Measurements from ENCODE around the gene CPSF4L.
"Not testable (repeated sequence)": the region's sequence is repeated elsewhere in the genome, so short reads cannot be mapped to it uniquely, and the experiment has no call there.

The CPSF4L gene

DNA sequence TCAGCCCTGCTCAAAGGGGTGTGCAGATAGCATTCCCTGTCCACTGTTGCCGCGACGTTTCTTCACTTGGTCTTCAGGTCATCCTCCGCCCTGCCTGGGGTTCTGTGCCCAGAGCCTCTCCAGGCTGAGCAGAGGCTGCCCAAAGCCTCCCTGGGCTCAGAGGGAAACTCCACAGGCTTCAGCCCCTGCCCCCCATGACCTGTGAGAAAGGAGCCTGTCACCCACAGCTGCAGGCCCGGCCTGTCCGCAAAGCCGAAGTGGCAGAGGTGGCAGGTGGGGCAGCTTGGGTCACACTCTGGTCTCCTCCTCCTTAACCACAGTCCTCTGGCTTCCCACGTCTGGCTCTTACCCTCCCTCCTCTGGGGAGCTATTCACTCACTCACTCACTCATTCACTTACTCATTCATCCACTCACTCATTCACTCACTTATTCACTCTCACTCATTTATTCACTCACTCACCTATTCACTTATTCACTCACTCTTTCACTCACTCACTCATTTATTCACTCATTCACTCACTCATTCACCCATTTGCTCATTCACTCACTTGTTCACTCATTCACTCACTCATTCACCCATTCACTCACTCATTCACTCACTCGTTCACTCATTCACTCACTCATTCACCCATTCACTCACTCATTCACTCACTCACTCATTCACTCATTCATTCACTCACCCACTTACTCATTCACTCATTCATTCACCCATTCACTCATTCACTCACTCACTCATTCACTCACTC, 7.1 kb upstream of the CPSF4L start:
- Histone ChIP-seq H3K4me1 (ENCODE audit: control insufficient read depth, insufficient read depth, low read length) (no peaks in the 10 kb centered on the region), H3K4me3 (ENCODE audit: low read length) (no peak overlapping the region), H3K27ac (ENCODE audit: low read length) (no peak overlapping the region), H3K9me3 (ENCODE audit: control insufficient read depth, insufficient read depth, low read length) (no peaks in the 10 kb centered on the region), H3K36me3 (ENCODE audit: control insufficient read depth, insufficient read depth, low read length) (no peaks in the 10 kb centered on the region), H3K27me3 (ENCODE audit: control insufficient read depth, insufficient read depth, low read length) (no peaks in the 10 kb centered on the region; the same call in 1 of the 2 replicates)
- DNase-seq (ENCODE audit: low read depth, low spot score) = no peak
- no CpG with 5 or more reads among the region's 9 CpGs for WGBS (ENCODE audit: insufficient coverage, insufficient read length)

DNA sequence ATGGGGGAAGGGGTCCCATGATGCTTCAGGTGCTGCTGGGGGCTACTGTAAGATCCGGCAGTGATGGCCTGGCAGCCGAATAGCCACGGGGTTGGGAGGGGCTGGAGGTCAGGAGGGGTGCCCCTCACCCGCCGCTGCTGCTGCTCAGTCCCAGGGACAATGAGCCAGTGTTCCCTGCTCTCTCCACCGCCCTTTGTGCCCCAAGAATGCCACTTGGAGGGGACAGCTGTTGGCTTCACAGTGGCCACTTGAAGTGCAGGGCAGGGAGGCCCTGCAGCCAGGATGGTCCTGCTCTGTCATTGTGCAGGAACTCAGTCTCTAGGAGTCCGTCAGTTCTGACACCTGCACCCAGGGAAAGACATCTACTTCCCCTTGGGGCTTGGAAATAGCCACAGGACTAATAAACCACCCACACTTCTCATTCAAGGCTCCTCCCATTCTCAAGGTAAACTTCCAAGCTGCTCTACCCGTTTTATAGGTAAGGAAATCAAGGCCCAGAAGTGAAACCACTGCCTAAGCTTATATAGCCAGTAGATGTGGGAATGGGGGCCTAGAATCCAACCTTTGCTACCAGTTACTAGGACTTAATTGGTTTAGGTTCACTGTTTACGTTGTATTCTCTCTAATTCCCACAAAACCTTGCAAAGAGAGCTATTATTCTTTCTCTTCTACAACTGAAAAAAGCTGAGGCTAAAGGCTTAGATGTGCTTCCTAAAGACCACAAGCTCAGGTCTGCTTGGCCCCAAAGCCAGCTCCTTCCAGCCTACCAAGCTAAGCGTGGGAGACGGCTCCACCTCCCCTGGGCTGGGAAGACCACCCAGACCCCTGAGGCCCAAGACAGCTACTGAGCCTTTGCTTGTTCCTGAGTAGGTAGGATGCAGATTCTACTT, 6.2 kb upstream of the CPSF4L start:
- H3K4me3 ChIP-seq (ENCODE audit: low read length) = no peak overlapping the region
- H3K27me3 ChIP-seq (ENCODE audit: control insufficient read depth, insufficient read depth, low read length) = no peaks in the 10 kb centered on the region; the same call in 1 of the 2 replicates
- WGBS (ENCODE audit: insufficient coverage, insufficient read length) = no CpG with 5 or more reads among the region's 11 CpGs
- H3K36me3 ChIP-seq (ENCODE audit: control insufficient read depth, insufficient read depth, low read length) = no peaks in the 10 kb centered on the region
- no peak overlapping the region for H3K27ac ChIP-seq (ENCODE audit: low read length)
- DNase-seq (ENCODE audit: low read depth, low spot score) = no peak
- no peaks in the 10 kb centered on the region for H3K9me3 ChIP-seq (ENCODE audit: control insufficient read depth, insufficient read depth, low read length)
- H3K4me1 ChIP-seq (ENCODE audit: control insufficient read depth, insufficient read depth, low read length) = no peaks in the 10 kb centered on the region

DNA sequence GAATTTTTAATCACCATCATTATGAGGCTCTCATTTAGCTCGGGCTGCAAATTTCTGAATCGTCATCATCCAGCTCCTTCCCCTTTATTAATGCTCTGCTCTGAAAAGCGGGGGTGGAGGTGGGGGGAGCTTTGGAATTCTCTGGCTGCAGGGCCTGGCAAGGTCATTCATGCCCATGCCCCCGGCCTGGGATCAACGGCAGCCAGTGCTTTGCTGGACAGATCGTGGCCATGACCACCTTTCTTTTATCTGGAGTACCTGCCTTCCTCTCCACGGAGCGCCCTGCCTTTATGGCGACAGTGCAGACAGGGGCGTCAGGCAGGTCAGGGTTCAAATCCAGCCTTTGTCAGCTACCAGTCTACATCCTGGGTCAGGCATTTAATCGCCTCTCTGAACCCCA, 5.1 kb upstream of the CPSF4L start:
- no CpG with 5 or more reads among the region's 11 CpGs for WGBS (ENCODE audit: insufficient coverage, insufficient read length)
- Histone ChIP-seq H3K27me3 (ENCODE audit: control insufficient read depth, insufficient read depth, low read length) (no peaks in the 10 kb centered on the region; the same call in 1 of the 2 replicates), H3K4me1 (ENCODE audit: control insufficient read depth, insufficient read depth, low read length) (0 out of 2 replicates have a peak, but pooled peaks cover 2% of the 10 kb centered on the region), H3K36me3 (ENCODE audit: control insufficient read depth, insufficient read depth, low read length) (no peaks in the 10 kb centered on the region), H3K27ac (ENCODE audit: low read length) (no peak overlapping the region), H3K9me3 (ENCODE audit: control insufficient read depth, insufficient read depth, low read length) (no peaks in the 10 kb centered on the region), H3K4me3 (ENCODE audit: low read length) (no peak overlapping the region)
- DNase-seq (ENCODE audit: low read depth, low spot score) = no peak

DNA sequence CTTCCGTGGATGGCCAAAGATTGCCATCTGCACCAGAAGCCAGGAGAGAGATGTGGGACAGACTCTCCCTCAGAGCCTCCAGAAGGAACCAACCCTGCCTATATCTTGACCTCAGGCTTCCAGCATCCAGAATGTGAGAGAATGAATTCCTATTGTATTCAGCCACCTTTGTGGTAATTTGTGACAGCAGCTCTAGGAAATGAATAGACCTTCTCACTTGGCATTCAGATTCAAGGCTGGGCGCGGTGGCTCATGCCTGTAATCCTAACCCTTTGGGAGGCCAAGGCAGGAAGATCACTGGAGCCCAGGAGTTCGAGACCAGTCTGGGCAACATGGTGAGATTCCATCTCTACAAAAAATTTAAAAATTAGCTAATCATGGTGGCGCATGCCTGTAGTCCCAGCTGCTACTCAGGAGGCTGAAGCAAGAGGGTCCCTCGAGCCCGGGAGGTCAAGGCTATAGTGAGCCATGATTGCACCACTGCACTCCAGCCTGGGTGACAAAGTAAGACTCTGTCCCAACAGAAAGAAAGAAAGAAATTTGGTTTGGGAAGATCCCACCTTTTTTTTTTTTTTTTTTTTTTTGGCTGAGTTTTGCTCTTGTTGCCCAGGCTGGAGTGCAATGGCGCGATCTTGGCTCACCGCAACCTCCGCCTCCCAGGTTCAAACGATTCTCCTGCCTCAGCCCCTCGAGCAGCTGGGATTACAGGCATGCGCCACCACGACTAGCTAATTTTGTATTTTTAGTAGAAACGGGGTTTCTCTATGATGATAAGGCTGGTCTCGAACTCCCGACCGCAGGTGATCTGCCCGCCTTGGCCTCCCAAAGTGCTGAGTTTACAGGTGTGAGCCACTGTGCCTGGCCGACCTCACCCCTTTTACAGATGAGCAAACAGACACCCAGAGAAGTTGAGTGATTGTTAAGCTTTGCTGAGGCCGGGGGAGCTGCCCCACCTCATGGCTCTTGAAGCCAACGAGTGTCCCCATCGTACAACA, 4.3 kb upstream of the CPSF4L start:
- WGBS (ENCODE audit: insufficient coverage, insufficient read length) = no CpG with 5 or more reads among the region's 24 CpGs
- no peak for DNase-seq (ENCODE audit: low read depth, low spot score)

DNA sequence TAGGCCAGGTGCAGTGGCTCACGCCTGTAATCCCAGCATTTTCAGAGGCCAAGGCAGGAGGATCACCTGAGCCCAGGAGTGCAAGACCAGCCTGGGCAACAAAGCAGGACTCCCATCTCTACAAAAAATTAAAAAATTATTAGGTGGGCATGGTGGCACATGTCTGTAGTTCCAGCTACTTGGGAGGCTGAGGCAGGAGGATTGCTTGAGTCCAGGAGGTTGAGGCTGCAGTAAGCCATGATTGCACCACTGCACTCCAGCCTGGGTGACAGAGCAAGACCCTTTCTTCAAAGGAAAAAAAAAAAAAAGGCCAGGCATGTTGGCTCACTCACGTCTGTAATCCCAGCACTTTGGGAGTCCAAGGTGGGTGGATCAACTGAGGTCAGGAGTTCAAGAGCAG, 2.8 kb upstream of the CPSF4L start:
- H3K9me3 ChIP-seq (ENCODE audit: control insufficient read depth, insufficient read depth, low read length); H3K27me3 ChIP-seq (ENCODE audit: control insufficient read depth, insufficient read depth, low read length); DNase-seq (ENCODE audit: low read depth, low spot score); H3K27ac ChIP-seq (ENCODE audit: low read length); H3K4me3 ChIP-seq (ENCODE audit: low read length); H3K36me3 ChIP-seq (ENCODE audit: control insufficient read depth, insufficient read depth, low read length); H3K4me1 ChIP-seq (ENCODE audit: control insufficient read depth, insufficient read depth, low read length): not testable (repeated sequence)
- WGBS (ENCODE audit: insufficient coverage, insufficient read length) = no CpG with 5 or more reads among the region's 2 CpGs

More for the DNA sequence above, 4.3 kb upstream of the CPSF4L start:
- Histone ChIP-seq H3K36me3 (ENCODE audit: control insufficient read depth, insufficient read depth, low read length) (no peaks in the 10 kb centered on the region), H3K27ac (ENCODE audit: low read length) (no peak overlapping the region), H3K27me3 (ENCODE audit: control insufficient read depth, insufficient read depth, low read length) (no peaks in the 10 kb centered on the region), H3K4me3 (ENCODE audit: low read length) (no peak overlapping the region), H3K4me1 (ENCODE audit: control insufficient read depth, insufficient read depth, low read length) (peaks cover 2% of the 10 kb centered on the region; the same call in 1 of the 2 replicates), H3K9me3 (ENCODE audit: control insufficient read depth, insufficient read depth, low read length) (no peaks in the 10 kb centered on the region)

DNA sequence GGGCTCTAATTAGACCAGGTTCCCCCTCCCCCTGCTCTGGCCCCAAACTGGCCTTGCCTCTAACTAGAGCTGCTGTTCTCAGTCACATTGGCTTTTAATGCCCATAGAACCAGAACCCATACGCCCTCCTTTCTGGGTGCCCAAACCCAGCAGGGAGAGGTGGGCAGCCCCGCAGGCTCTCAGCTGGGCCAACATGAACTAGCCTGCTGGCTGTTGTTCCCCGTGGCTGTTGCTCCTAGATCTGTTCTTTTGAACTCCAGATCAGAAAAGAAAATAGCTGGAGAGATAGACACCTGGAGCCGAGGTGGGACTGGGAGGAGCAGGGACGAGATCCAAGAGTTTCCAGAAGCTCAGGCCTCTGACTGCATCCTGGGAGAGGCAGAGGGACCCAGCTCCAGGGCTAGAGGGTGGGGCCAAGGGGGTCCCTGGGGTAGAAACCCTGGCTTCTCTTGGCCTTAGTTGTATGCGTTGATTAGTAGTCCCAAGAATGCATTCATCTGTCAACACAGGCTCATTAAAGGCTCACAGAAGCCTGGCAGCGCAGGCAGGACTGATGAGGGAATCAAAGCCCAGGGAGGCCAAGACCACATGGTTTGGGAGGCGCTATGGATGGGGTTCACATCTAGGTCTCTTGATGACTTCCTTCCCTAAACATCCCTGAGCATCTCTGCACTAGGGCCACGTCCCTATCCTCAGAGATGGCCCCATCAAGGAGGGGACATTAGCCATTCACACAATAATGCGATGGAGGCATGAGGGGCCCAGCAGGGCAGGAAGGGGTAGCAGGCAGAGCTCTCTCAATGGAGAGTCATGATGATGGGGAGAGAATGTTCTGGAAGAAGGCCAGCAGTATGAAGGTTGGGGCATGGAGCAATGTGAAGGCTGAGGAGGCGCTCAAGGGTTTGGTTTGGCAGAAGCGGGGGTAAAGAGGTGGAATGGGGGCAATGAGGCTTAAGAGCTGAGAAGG, 1.3 kb upstream of the CPSF4L start:
- H3K27ac ChIP-seq (ENCODE audit: low read length) = no peak overlapping the region
- H3K27me3 ChIP-seq (ENCODE audit: control insufficient read depth, insufficient read depth, low read length) = no peaks in the 10 kb centered on the region
- peaks cover 2% of the 10 kb centered on the region; the same call in 1 of the 2 replicates for H3K4me1 ChIP-seq (ENCODE audit: control insufficient read depth, insufficient read depth, low read length)
- H3K36me3 ChIP-seq (ENCODE audit: control insufficient read depth, insufficient read depth, low read length) = no peaks in the 10 kb centered on the region
- no peak for DNase-seq (ENCODE audit: low read depth, low spot score)
- no peaks in the 10 kb centered on the region for H3K9me3 ChIP-seq (ENCODE audit: control insufficient read depth, insufficient read depth, low read length)
- H3K4me3 ChIP-seq (ENCODE audit: low read length) = no peak overlapping the region
- WGBS (ENCODE audit: insufficient coverage, insufficient read length) = no CpG with 5 or more reads among the region's 12 CpGs

DNA sequence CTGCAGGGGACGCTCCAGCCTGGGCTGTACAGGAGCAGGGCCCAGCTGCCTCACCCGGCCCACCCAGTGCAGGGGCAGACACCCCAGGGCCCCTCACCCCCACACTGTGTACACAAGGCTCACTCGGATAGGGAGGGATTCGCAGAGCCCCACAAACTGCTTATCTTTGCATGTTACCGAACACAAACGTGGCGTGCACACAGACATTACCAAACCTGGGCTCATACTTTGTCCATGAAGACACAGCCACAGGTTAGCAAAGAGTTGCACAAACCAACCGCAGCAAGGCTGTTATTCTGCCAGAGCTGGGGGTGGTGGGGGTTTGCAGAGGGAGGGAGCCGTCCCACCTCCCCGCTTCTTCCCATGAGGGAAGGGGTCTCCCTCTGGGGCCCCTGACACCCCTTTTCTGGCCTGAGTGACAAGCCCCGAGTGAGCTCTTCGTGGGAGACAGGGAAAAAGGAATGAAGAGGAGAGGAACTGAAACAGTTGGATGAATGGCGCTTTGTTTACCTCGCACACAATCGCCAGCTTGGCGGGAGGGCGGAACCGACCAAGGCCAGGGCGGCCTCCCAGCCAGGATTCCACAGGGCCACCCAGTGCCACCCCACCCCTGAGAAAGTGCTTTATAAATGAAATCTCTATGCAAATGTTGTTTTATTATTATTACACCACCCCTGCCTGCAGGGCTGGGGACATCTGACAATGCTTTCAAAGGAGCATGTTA, 434 bp upstream of the CPSF4L start:
- Histone ChIP-seq H3K9me3 (ENCODE audit: control insufficient read depth, insufficient read depth, low read length) (no peaks in the 10 kb centered on the region), H3K4me1 (ENCODE audit: control insufficient read depth, insufficient read depth, low read length) (peaks cover 2% of the 10 kb centered on the region; the same call in 1 of the 2 replicates), H3K4me3 (ENCODE audit: low read length) (no peak overlapping the region), H3K27ac (ENCODE audit: low read length) (no peak overlapping the region), H3K36me3 (ENCODE audit: control insufficient read depth, insufficient read depth, low read length) (no peaks in the 10 kb centered on the region), H3K27me3 (ENCODE audit: control insufficient read depth, insufficient read depth, low read length) (no peaks in the 10 kb centered on the region)
- no peak for DNase-seq (ENCODE audit: low read depth, low spot score)
- WGBS (ENCODE audit: insufficient coverage, insufficient read length) = no CpG with 5 or more reads among the region's 19 CpGs

DNA sequence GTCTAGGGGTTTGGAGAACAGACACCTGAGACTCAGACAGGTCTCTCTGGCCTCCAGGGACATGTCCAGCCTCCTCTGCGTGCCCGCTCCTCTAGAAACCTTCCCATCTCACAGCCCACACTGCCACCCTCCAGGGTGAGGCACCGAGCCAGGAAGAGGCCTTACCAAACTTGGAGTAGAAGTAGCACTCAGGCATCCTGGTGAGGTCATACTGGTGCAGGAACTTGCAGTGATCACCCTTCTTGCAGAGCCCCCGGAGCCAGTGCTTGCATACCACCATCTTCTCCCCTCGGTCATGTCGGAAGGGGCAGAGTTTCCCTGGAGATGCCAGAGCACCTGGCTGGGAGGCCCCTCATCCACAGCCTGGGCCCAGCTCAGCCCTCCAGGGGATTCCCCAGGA, 4.2 kb downstream of the CPSF4L start:
- Histone ChIP-seq H3K4me1 (ENCODE audit: control insufficient read depth, insufficient read depth, low read length) (peaks cover 2% of the 10 kb centered on the region; the same call in 1 of the 2 replicates), H3K36me3 (ENCODE audit: control insufficient read depth, insufficient read depth, low read length) (no peaks in the 10 kb centered on the region), H3K27me3 (ENCODE audit: control insufficient read depth, insufficient read depth, low read length) (no peaks in the 10 kb centered on the region), H3K4me3 (ENCODE audit: low read length) (no peak overlapping the region), H3K27ac (ENCODE audit: low read length) (no peak overlapping the region), H3K9me3 (ENCODE audit: control insufficient read depth, insufficient read depth, low read length) (no peaks in the 10 kb centered on the region)
- DNase-seq (ENCODE audit: low read depth, low spot score) = no peak
- WGBS (ENCODE audit: insufficient coverage, insufficient read length) = no CpG with 5 or more reads among the region's 6 CpGs

- WGBS (ENCODE audit: insufficient coverage, insufficient read length) = no CpG with 5 or more reads among the region's 3 CpGs
- Histone ChIP-seq H3K4me1 (ENCODE audit: control insufficient read depth, insufficient read depth, low read length) (0 out of 2 replicates have a peak, but pooled peaks cover 2% of the 10 kb centered on the region), H3K27ac (ENCODE audit: low read length) (no peak overlapping the region), H3K4me3 (ENCODE audit: low read length) (no peak overlapping the region), H3K9me3 (ENCODE audit: control insufficient read depth, insufficient read depth, low read length) (no peaks in the 10 kb centered on the region), H3K36me3 (ENCODE audit: control insufficient read depth, insufficient read depth, low read length) (no peaks in the 10 kb centered on the region), H3K27me3 (ENCODE audit: control insufficient read depth, insufficient read depth, low read length) (no peaks in the 10 kb centered on the region)
- DNase-seq (ENCODE audit: low read depth, low spot score) = no peak
Observed at GRCh38 chr17:73256220-73256619, 5.5 kb downstream of the CPSF4L start.

All from iPS DF 6.9 (cell line).